ENCODE measurements around the gene AATK.

DNA sequence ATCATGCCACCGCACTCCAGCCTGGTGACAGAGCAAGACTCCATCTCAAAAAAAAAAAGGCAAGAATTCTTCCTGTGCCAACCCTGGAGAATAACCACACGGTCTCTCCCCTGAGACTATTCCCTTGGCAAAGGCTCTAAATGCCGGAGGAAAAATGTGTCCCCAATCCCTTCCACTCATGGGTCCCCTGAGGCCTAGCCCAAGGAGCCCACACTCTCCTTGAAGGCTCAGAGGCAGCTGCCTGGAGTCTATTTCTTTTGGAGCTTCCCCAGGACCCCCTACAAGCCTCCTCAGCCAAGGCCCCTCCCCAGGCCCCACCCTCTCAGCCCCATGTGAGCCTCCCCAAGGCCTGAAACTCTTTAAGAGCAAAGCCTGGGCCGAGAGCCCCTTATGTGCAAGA lies 40.1 kb upstream of the AATK start:
- TF ChIP-seq, protein P1, sequence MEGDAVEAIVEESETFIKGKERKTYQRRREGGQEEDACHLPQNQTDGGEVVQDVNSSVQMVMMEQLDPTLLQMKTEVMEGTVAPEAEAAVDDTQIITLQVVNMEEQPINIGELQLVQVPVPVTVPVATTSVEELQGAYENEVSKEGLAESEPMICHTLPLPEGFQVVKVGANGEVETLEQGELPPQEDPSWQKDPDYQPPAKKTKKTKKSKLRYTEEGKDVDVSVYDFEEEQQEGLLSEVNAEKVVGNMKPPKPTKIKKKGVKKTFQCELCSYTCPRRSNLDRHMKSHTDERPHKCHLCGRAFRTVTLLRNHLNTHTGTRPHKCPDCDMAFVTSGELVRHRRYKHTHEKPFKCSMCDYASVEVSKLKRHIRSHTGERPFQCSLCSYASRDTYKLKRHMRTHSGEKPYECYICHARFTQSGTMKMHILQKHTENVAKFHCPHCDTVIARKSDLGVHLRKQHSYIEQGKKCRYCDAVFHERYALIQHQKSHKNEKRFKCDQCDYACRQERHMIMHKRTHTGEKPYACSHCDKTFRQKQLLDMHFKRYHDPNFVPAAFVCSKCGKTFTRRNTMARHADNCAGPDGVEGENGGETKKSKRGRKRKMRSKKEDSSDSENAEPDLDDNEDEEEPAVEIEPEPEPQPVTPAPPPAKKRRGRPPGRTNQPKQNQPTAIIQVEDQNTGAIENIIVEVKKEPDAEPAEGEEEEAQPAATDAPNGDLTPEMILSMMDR (IDR thresholded peaks at IDR 0.05) = no peak
- TF ChIP-seq YY1 (IDR thresholded peaks at IDR 0.05; ENCODE audit: low read depth) = no peak
- TF ChIP-seq RAD21 (IDR thresholded peaks at IDR 0.05; ENCODE audit: low read length) = no peak
- no peak for TF ChIP-seq POLR2AphosphoS5 (IDR thresholded peaks at IDR 0.05; ENCODE audit: low read depth, low read length)
- TF ChIP-seq, protein P2, sequence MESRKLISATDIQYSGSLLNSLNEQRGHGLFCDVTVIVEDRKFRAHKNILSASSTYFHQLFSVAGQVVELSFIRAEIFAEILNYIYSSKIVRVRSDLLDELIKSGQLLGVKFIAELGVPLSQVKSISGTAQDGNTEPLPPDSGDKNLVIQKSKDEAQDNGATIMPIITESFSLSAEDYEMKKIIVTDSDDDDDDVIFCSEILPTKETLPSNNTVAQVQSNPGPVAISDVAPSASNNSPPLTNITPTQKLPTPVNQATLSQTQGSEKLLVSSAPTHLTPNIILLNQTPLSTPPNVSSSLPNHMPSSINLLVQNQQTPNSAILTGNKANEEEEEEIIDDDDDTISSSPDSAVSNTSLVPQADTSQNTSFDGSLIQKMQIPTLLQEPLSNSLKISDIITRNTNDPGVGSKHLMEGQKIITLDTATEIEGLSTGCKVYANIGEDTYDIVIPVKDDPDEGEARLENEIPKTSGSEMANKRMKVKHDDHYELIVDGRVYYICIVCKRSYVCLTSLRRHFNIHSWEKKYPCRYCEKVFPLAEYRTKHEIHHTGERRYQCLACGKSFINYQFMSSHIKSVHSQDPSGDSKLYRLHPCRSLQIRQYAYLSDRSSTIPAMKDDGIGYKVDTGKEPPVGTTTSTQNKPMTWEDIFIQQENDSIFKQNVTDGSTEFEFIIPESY (IDR thresholded peaks at IDR 0.05; ENCODE audit: borderline replicate concordance, low read depth) = no peak
- TF ChIP-seq TAF1 (IDR thresholded peaks at IDR 0.05; ENCODE audit: borderline replicate concordance, low read depth, low read length) = no peak
- no peak for TF ChIP-seq CHD2 (IDR thresholded peaks at IDR 0.05; ENCODE audit: low read length, partially characterized antibody)
- no peak for TF ChIP-seq JUND (IDR thresholded peaks at IDR 0.05)
- no peak for TF ChIP-seq MEF2A (IDR thresholded peaks at IDR 0.05; ENCODE audit: borderline replicate concordance, low read depth)
- TF ChIP-seq, protein P3, sequence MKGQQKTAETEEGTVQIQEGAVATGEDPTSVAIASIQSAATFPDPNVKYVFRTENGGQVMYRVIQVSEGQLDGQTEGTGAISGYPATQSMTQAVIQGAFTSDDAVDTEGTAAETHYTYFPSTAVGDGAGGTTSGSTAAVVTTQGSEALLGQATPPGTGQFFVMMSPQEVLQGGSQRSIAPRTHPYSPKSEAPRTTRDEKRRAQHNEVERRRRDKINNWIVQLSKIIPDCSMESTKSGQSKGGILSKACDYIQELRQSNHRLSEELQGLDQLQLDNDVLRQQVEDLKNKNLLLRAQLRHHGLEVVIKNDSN (IDR thresholded peaks at IDR 0.05; ENCODE audit: borderline replicate concordance, low read depth) = no peak
- no peak for TF ChIP-seq MXI1 (IDR thresholded peaks at IDR 0.05; ENCODE audit: low read depth, low read length)
